Left ventricle myocardium inferior (tissue), 1 donor: ENCODE results near the gene PSMA3. TPM values are rescaled to one million over a fixed set of nuclear protein-coding genes. Genes with fewer than 3 reads are reported as not detected.
A peak's percentile ranks its signal among the peaks of the same experiment; 100 is the strongest.

Source experiments
- DNase-seq: peaks from one replicate; pipeline ENCODE4 v3.0.0-alpha.2; 2020
- H3K27ac ChIP-seq: fragments of 200-600 bp; replicated peaks from 2 replicates; pipeline ENCODE4 v1.8.0; 2021
- H3K27me3 ChIP-seq: fragments of 200-600 bp; 2 replicates; pipeline ENCODE4 v1.8.0; 2021; ENCODE audit warnings: low read depth
- H3K36me3 ChIP-seq: fragments of 200-600 bp; 2 replicates; pipeline ENCODE4 v1.8.0; 2021
- H3K4me1 ChIP-seq: fragments of 200-600 bp; 2 replicates; pipeline ENCODE4 v1.8.0; 2021
- H3K4me3 ChIP-seq: fragments of 200-600 bp; 2 replicates; pipeline ENCODE4 v1.8.0; 2021; ENCODE audit warnings: mild to moderate bottlenecking, moderate library complexity
- H3K9me3 ChIP-seq: fragments of 200-600 bp; replicated peaks from 2 replicates; pipeline ENCODE4 v1.8.0; 2021
- intact Hi-C: fragments of 100-400 bp; cut with micrococcal nuclease; formaldehyde crosslinking; loops from one replicate; pipeline ENCODE4 v1.11.0; 2022
- total RNA-seq: library from RNA; stranded (reverse); fragmentation: NEBNext Ultra II Directional; extraction: Animal tissue kit (Norgen Biotek cat#: 25700); gene quantifications from one replicate; pipeline ENCODE4 v1.2.1, GENCODE V29; 2021
- TF ChIP-seq, protein P1 (sequence below): fragments of 200-600 bp; IDR thresholded peaks from 2 replicates; pipeline ENCODE4 v1.8.0; 2021; ENCODE audit warnings: antibody characterized with exemption, mild to moderate bottlenecking, borderline replicate concordance
- donor health status: DM: no; HTN: yes; CAD: no; lungs with severe emphysema.

Gene PSMA3
- total RNA-seq, 1 donor from 2014 or later: 161 TPM

DNA sequence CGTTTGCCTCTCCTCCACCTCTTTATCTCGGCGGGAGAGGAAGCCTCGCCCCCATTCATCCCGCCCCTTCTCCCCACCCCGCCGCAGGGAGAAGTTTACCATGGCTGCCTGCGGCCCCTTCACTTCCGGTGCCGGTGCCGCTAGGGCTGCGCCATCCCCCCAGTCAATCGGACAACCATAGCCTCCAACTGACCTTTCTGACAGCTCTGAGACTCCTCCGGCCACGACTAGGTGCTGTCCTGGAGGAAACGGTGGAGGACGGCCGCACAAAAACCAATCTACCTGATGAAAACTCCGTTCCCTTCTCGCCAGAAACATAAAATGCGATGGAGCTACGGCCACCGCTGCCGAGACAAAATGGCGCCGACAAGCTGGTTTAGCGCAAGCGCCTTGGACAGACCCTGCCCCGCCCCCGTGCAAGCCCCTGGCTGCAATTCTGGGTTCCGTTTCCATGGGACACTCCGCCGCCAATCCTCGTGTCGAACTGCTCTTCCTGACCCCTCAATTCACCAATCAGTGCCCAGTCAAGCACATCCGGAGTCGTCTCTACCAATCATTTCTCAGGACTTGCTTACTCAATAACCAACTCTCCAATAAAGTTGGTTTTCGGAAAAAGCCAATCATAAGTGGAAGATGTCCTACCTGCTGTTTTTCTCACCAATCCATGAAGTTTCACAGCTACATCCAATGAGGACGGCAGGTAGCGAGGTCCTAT lies 53.3 kb downstream of the PSMA3 start:
- Histone ChIP-seq H3K27me3 (no peaks in the 10 kb centered on the region), H3K36me3 (peaks cover 39% of the 10 kb centered on the region), H3K4me1 (peaks cover 85% of the 10 kb centered on the region), H3K9me3 (no peaks in the 10 kb centered on the region), H3K4me3 (peak overlapping the region; percentile 96), H3K27ac (peak overlapping the region; percentile 98)
- DNase-seq: peak; percentile 99
- intact Hi-C loops: no loop called here
- TF ChIP-seq, protein P1, sequence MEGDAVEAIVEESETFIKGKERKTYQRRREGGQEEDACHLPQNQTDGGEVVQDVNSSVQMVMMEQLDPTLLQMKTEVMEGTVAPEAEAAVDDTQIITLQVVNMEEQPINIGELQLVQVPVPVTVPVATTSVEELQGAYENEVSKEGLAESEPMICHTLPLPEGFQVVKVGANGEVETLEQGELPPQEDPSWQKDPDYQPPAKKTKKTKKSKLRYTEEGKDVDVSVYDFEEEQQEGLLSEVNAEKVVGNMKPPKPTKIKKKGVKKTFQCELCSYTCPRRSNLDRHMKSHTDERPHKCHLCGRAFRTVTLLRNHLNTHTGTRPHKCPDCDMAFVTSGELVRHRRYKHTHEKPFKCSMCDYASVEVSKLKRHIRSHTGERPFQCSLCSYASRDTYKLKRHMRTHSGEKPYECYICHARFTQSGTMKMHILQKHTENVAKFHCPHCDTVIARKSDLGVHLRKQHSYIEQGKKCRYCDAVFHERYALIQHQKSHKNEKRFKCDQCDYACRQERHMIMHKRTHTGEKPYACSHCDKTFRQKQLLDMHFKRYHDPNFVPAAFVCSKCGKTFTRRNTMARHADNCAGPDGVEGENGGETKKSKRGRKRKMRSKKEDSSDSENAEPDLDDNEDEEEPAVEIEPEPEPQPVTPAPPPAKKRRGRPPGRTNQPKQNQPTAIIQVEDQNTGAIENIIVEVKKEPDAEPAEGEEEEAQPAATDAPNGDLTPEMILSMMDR: peak; percentile 30

DNA sequence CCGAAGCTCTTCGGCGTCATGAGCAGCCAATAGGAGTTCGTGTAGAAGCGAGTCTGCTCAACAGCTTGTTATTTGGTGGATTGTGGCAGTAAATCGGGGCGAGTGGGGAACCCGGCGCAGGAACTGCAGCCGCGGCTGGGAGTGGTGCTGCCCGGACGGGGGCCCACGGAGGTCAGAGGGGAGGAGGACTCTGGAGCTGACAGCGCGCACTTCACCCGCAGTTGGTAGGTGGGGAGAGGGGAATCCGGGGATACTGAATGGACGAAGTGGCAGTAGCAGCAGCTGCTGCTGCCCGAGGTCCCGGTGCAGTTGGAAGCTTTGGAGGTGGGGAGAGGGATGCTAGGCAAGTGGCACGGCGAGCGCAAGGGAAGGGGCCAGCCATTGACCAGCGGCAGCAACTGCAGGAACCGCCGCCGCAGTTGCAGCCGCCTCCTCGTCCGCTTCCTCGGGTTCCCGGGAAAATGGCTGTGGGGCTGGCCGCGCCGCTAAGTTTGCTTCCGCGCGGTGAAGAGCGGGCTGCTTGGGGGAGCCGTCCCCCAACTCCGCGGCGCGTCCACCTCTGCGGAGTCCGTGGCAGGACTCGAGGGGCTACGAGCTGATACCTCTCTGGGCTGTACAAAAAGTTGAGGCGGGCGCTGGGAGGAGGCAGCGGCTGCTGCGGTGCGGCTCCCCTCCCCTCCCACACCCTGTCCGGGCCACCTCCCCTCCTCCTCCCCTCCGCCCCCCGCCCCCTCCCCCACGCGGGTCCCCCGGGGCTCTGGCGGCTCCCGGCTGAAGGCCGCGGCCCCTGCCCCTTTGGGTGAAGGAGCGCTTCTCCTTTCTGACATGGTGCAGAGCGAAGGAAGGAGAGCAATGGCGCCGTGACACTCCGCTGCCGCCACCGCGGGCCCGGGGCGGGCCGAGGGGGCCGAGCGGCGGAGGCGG lies 54.1 kb downstream of the PSMA3 start, which contains the start of gene ARID4A:
Gene ARID4A, plus strand, starts transcription at position 79 of the 924 bp plus-strand sequence. CDS start 1,300 bp downstream, outside the sequence.
- Histone ChIP-seq H3K9me3 (no peaks in the 10 kb centered on the region), H3K4me3 (peak within 1 kb of the TSS; percentile 96), H3K27ac (peak within 1 kb of the TSS; percentile 98), H3K36me3 (peaks cover 38% of the 10 kb centered on the region), H3K27me3 (no peaks in the 10 kb centered on the region), H3K4me1 (peaks cover 81% of the 10 kb centered on the region)
- intact Hi-C loops: no loop called here
- TF ChIP-seq, protein P1: no peak
- DNase-seq: peak; percentile 83

DNA sequence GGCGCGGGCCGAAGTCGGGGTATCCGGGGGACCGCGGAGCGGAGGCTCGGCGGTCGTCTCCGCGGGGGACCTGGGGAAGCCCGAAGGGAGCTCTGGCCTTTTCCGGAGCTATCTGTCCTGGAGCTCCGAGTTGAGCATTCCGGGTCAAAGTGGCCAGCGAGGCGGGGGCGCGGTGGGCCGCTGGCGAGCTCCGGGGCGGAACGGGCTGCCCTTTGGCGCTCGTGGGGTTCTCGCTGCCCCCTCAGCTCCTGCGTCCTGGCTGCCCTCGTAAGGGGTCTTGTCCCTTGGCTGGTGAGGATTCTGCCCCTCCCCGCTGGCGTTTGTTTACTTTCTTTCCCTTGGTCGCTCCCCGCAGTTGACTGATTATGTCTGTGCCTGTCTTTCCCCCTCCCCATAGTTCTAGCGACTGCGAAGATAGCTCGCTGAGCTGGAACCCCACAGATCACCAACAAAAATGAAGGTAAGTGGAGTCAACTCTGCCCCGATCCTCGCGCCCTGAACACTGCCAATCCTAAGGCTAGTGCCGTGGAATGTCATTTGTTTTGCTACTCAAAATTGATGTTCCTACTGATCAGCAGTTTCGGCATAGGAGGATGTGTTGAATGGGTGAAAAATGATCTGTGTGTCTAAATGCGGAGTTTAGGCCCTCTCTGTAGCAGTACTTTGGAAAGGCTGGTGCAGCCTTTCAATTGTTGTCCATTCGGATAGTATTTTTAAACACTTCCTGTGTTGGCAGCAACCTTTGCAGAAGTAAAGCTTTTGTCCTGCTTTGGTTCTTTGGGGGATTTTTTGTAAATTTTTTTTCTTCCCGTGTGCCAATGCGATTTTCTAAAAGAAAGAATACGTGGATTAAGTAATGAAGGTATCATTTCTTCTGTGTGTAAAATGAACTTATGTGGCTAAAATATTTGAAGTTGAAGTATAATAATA lies 55.0 kb downstream of the PSMA3 start:
- DNase-seq: no peak
- Histone ChIP-seq H3K36me3 (peaks cover 37% of the 10 kb centered on the region), H3K4me3 (peak overlapping the region; percentile 96), H3K27me3 (no peaks in the 10 kb centered on the region), H3K9me3 (no peaks in the 10 kb centered on the region), H3K4me1 (peaks cover 73% of the 10 kb centered on the region), H3K27ac (peak overlapping the region; percentile 98)
- TF ChIP-seq, protein P1: no peak
- intact Hi-C loops: no loop called here

DNA sequence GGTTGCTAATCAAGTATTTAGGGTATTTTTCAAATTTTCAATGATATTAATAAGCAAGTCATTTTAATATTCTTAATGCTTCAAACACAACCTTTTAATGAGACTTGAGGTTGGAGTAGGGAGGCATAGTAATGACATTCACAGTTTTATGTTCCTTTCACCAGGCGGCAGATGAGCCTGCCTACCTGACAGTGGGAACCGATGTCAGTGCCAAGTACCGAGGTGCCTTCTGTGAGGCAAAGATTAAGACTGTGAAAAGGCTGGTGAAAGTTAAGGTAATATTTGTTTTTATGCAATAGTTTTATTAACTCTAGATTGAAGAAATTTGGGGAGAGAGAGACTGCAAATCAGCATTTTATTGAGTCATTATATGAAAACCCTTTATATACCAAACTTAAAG lies 56.8 kb downstream of the PSMA3 start:
- Histone ChIP-seq H3K27me3 (no peaks in the 10 kb centered on the region), H3K9me3 (no peaks in the 10 kb centered on the region), H3K4me3 (no peak overlapping the region), H3K4me1 (peaks cover 55% of the 10 kb centered on the region), H3K36me3 (peaks cover 43% of the 10 kb centered on the region), H3K27ac (no peak overlapping the region)
- DNase-seq: no peak
- intact Hi-C loops: no loop called here
- TF ChIP-seq, protein P1: no peak

DNA sequence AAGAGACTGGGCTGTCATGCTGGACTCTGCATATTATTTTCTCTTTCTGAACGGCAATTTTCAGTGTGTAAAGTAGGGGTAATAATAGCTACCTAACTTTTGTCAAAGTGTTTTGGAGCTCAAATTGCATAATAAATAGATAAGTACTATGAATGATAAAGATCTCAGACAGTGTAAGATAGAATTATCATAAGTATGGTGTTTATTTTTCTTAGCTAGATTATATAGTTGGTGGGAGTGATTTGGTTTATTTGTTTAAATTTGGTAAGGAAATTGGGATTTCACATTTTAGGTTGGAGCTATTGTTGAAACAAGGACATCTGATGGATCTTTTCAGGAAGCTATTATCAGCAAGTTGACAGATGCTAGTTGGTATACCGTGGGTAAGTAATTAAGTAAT lies 61.1 kb downstream of the PSMA3 start:
- intact Hi-C loops: no loop called here
- peaks cover 67% of the 10 kb centered on the region for H3K36me3 ChIP-seq

More for the DNA sequence above, 61.1 kb downstream of the PSMA3 start:
- Histone ChIP-seq H3K27me3 (no peaks in the 10 kb centered on the region), H3K4me3 (no peak overlapping the region), H3K9me3 (no peaks in the 10 kb centered on the region), H3K27ac (no peak overlapping the region), H3K4me1 (peaks cover 19% of the 10 kb centered on the region)
- TF ChIP-seq, protein P1: no peak
- DNase-seq: no peak
